HG03060 (cell line): ENCODE data around the gene RBP5.

Experiments
- ATAC-seq: cut with Tn5 transposase; IDR thresholded peaks from one replicate; pipeline ENCODE4 v1.9.1; 2021; ENCODE audit warnings: low read depth, moderate number of reproducible peaks; ENCODE audit not compliant: unreplicated experiment

Gene RBP5

GRCh38 chr12:7128681-7129286, at the start of gene RBP5:
Gene RBP5, minus strand, starts transcription at chr12:7128889. Its CDS starts 114 bp downstream, at chr12:7128775.
- no peak for ATAC-seq

- ATAC-seq: no peak
Measured at GRCh38 chr12:7178481-7178880, 49.8 kb upstream of the RBP5 start.

GRCh38 chr12:7176595-7176994, 47.9 kb upstream of the RBP5 start:
- no peak for ATAC-seq

- ATAC-seq: no peak
Measured at GRCh38 chr12:7175493-7175892, 46.8 kb upstream of the RBP5 start.

GRCh38 chr12:7171854-7172253, 43.2 kb upstream of the RBP5 start:
- no peak for ATAC-seq

GRCh38 chr12:7169951-7170350, 41.3 kb upstream of the RBP5 start:
- no peak for ATAC-seq

GRCh38 chr12:7162691-7163114, 34.0 kb upstream of the RBP5 start:
- no peak for ATAC-seq

- ATAC-seq: no peak
Measured at GRCh38 chr12:7161811-7162210, 33.1 kb upstream of the RBP5 start.

- ATAC-seq: no peak
Measured at GRCh38 chr12:7161327-7161726, 32.6 kb upstream of the RBP5 start.

GRCh38 chr12:7160183-7160582, 31.5 kb upstream of the RBP5 start:
- no peak for ATAC-seq

GRCh38 chr12:7158781-7159609, 30.3 kb upstream of the RBP5 start:
- ATAC-seq: no peak

GRCh38 chr12:7157391-7157790, 28.7 kb upstream of the RBP5 start:
- ATAC-seq: no peak

GRCh38 chr12:7156259-7157197, 27.8 kb upstream of the RBP5 start:
- ATAC-seq: no peak

- ATAC-seq: no peak
Measured at GRCh38 chr12:7155471-7156034, 26.9 kb upstream of the RBP5 start.

GRCh38 chr12:7154901-7155470, 26.3 kb upstream of the RBP5 start:
- no peak for ATAC-seq

- no peak for ATAC-seq
Measured at GRCh38 chr12:7154042-7154441, 25.4 kb upstream of the RBP5 start.

- no peak for ATAC-seq
Measured at GRCh38 chr12:7152818-7153217, 24.1 kb upstream of the RBP5 start.

- no peak for ATAC-seq
Measured at GRCh38 chr12:7151532-7151931, 22.8 kb upstream of the RBP5 start.

GRCh38 chr12:7150841-7151240, 22.2 kb upstream of the RBP5 start:
- ATAC-seq: no peak

- ATAC-seq: no peak
Measured at GRCh38 chr12:7150356-7150755, 21.7 kb upstream of the RBP5 start.
